ENCODE data around the gene DISC1. TPM values are rescaled to one million over a fixed set of nuclear protein-coding genes. Genes with fewer than 3 reads are reported as not detected.

DISC1 gene
- total RNA-seq, 1 donor, result 21.0 TPM

GRCh38 chr1:231803353-231803752, 176.8 kb downstream of the DISC1 start:
- no peak for DNase-seq (ENCODE audit: low read depth in 2 of 3, low spot score in 2 of 3)

- peak in 2 of 3 donors; percentile 35 to 74 for DNase-seq (ENCODE audit: low read depth in 2 of 3, low spot score in 2 of 3)
Observed at GRCh38 chr1:231806623-231807495, 180.3 kb downstream of the DISC1 start.

- DNase-seq (ENCODE audit: low read depth in 2 of 3, low spot score in 2 of 3), result no peak
Observed at GRCh38 chr1:231807541-231807940, 181.0 kb downstream of the DISC1 start.

GRCh38 chr1:231808116-231808515, 181.5 kb downstream of the DISC1 start:
- no peak for DNase-seq (ENCODE audit: low read depth in 2 of 3, low spot score in 2 of 3)

GRCh38 chr1:231808990-231809389, 182.4 kb downstream of the DISC1 start:
- DNase-seq (ENCODE audit: low read depth in 2 of 3, low spot score in 2 of 3), result peak in 1 of 3 donors; percentile 12

GRCh38 chr1:231810415-231810814, 183.8 kb downstream of the DISC1 start:
- no peak for DNase-seq (ENCODE audit: low read depth in 2 of 3, low spot score in 2 of 3)

GRCh38 chr1:231814021-231814420, 187.4 kb downstream of the DISC1 start:
- peak in 2 of 3 donors; percentile 34 to 81 for DNase-seq (ENCODE audit: low read depth in 2 of 3, low spot score in 2 of 3)

GRCh38 chr1:231814521-231814920, 187.9 kb downstream of the DISC1 start:
- no peak for DNase-seq (ENCODE audit: low read depth in 2 of 3, low spot score in 2 of 3)

- no peak for DNase-seq (ENCODE audit: low read depth in 2 of 3, low spot score in 2 of 3)
Observed at GRCh38 chr1:231817801-231818200, 191.2 kb downstream of the DISC1 start.

GRCh38 chr1:231818337-231818736, 191.7 kb downstream of the DISC1 start:
- DNase-seq (ENCODE audit: low read depth in 2 of 3, low spot score in 2 of 3), result no peak

- DNase-seq (ENCODE audit: low read depth in 2 of 3, low spot score in 2 of 3), result no peak
Observed at GRCh38 chr1:231821281-231821680, 194.7 kb downstream of the DISC1 start.

GRCh38 chr1:231822041-231822440, 195.5 kb downstream of the DISC1 start:
- DNase-seq (ENCODE audit: low read depth in 2 of 3, low spot score in 2 of 3), result no peak

- DNase-seq (ENCODE audit: low read depth in 2 of 3, low spot score in 2 of 3), result no peak
Observed at GRCh38 chr1:231826566-231826965, 200.0 kb downstream of the DISC1 start.

GRCh38 chr1:231827337-231828105, 200.9 kb downstream of the DISC1 start:
- no peak for DNase-seq (ENCODE audit: low read depth in 2 of 3, low spot score in 2 of 3)

- no peak for DNase-seq (ENCODE audit: low read depth in 2 of 3, low spot score in 2 of 3)
Observed at GRCh38 chr1:231828182-231828920, 201.8 kb downstream of the DISC1 start.

- no peak for DNase-seq (ENCODE audit: low read depth in 2 of 3, low spot score in 2 of 3)
Observed at GRCh38 chr1:231829332-231829731, 202.7 kb downstream of the DISC1 start.

- no peak for DNase-seq (ENCODE audit: low read depth in 2 of 3, low spot score in 2 of 3)
Observed at GRCh38 chr1:231836227-231836893, 209.8 kb downstream of the DISC1 start.

- DNase-seq (ENCODE audit: low read depth in 2 of 3, low spot score in 2 of 3), result no peak
Observed at GRCh38 chr1:231838521-231838920, 211.9 kb downstream of the DISC1 start.

- DNase-seq (ENCODE audit: low read depth in 2 of 3, low spot score in 2 of 3), result no peak
Observed at GRCh38 chr1:231839999-231840398, 213.4 kb downstream of the DISC1 start.

- DNase-seq (ENCODE audit: low read depth in 2 of 3, low spot score in 2 of 3), result no peak
Observed at GRCh38 chr1:231841616-231842344, 215.2 kb downstream of the DISC1 start.
